Measurements from ENCODE around the gene TP53. TPM values are rescaled to one million over a fixed set of nuclear protein-coding genes. Genes with fewer than 3 reads are reported as not detected.
A peak's percentile ranks its signal among the peaks of the same experiment; 100 is the strongest.

TP53 gene
- total RNA-seq, result 10 to 100 TPM; 16.8 to 55.5 (median 21.9) TPM

GRCh38 chr17:7687072-7687907 lies at the start of gene TP53:
TSS of gene TP53 (minus strand) at chr17:7687490. CDS start at chr17:7676594, 10,896 bp downstream.
- peak; percentile 87 to 89 for ATAC-seq (ENCODE audit: low FRiP score in 2 of 2)
- peak within 1 kb of the TSS; percentile 88 to 96 (median 94) for H3K27ac ChIP-seq
- TF ChIP-seq CTCF (IDR thresholded peaks at IDR 0.05), result no peak
- peak in 1 of 4 donors; percentile 2 for TF ChIP-seq EP300 (IDR thresholded peaks at IDR 0.05)
- peak; percentile 84 to 93 for TF ChIP-seq POLR2AphosphoS5 (IDR thresholded peaks at IDR 0.05)
- TF ChIP-seq POLR2A (IDR thresholded peaks at IDR 0.05), result peak in 3 of 4 donors; percentile 70 to 86 (median 76)
- no peaks in the 10 kb centered on the region for H3K27me3 ChIP-seq
- 0% methylated on average over 25 to 30 of the region's 30 CpGs for WGBS, 2 donors
- H3K36me3 ChIP-seq, result peaks cover 0 to 10% (median 0%) of the 10 kb centered on the region in 4 donors
- no peaks in the 10 kb centered on the region for H3K9me3 ChIP-seq
- peaks cover 16 to 30% (median 22%) of the 10 kb centered on the region in 4 donors for H3K4me1 ChIP-seq
- H3K4me3 ChIP-seq, result peak within 1 kb of the TSS; percentile 63 to 88 (median 76)
- peak; percentile 66 to 95 for DNase-seq

GRCh38 chr17:7732981-7733539 lies 45.8 kb upstream of the TP53 start:
- Histone ChIP-seq H3K27ac (no peak overlapping the region), H3K4me3 (no peak overlapping the region), H3K36me3 (no peaks in the 10 kb centered on the region), H3K9me3 (no peaks in the 10 kb centered on the region), H3K4me1 (peaks cover 0 to 3% (median 0%) of the 10 kb centered on the region in 4 donors), H3K27me3 (no peaks in the 10 kb centered on the region)
- TF ChIP-seq EP300 (IDR thresholded peaks at IDR 0.05) (no peak), CTCF (IDR thresholded peaks at IDR 0.05) (no peak), POLR2AphosphoS5 (IDR thresholded peaks at IDR 0.05) (no peak), POLR2A (IDR thresholded peaks at IDR 0.05) (no peak)
- ATAC-seq (ENCODE audit: low FRiP score in 2 of 2), result peak; percentile 10 to 49
- 71 to 78% methylated on average over 7 to 14 of the region's 14 CpGs for WGBS, 2 donors
- peak in 1 of 2 donors; percentile 34 for DNase-seq

GRCh38 chr17:7729816-7730215 lies 42.5 kb upstream of the TP53 start:
- TF ChIP-seq CTCF (IDR thresholded peaks at IDR 0.05) (no peak), POLR2A (IDR thresholded peaks at IDR 0.05) (no peak), EP300 (IDR thresholded peaks at IDR 0.05) (no peak), POLR2AphosphoS5 (IDR thresholded peaks at IDR 0.05) (no peak)
- no peak for DNase-seq
- WGBS, 2 donors, result 44 to 52% methylated on average over 1 of the region's 1 CpG
- no peaks in the 10 kb centered on the region for H3K27me3 ChIP-seq
- no peak overlapping the region for H3K4me3 ChIP-seq
- no peaks in the 10 kb centered on the region for H3K36me3 ChIP-seq
- peaks cover 0 to 3% (median 0%) of the 10 kb centered on the region in 4 donors for H3K4me1 ChIP-seq
- no peaks in the 10 kb centered on the region for H3K9me3 ChIP-seq
- no peak overlapping the region for H3K27ac ChIP-seq
- ATAC-seq (ENCODE audit: low FRiP score in 2 of 2), result no peak

- Histone ChIP-seq H3K4me3 (no peak overlapping the region), H3K36me3 (no peaks in the 10 kb centered on the region), H3K4me1 (peaks cover 0 to 1% (median 0%) of the 10 kb centered on the region in 4 donors), H3K9me3 (no peaks in the 10 kb centered on the region), H3K27me3 (no peaks in the 10 kb centered on the region), H3K27ac (no peak overlapping the region)
- 50 to 61% methylated on average over 3 of the region's 3 CpGs for WGBS, 2 donors
- ATAC-seq (ENCODE audit: low FRiP score in 2 of 2), result no peak
- TF ChIP-seq POLR2AphosphoS5 (IDR thresholded peaks at IDR 0.05) (no peak), EP300 (IDR thresholded peaks at IDR 0.05) (no peak), CTCF (IDR thresholded peaks at IDR 0.05) (no peak), POLR2A (IDR thresholded peaks at IDR 0.05) (no peak)
- no peak for DNase-seq
These were observed 40.6 kb upstream of the TP53 start for GRCh38 chr17:7727886-7728285.

Data from upper lobe of left lung (tissue), 6 donors.